Heart left ventricle (tissue), 16 donors: ENCODE measurements around the gene PWP1. TPM values are rescaled to one million over a fixed set of nuclear protein-coding genes. Genes with fewer than 3 reads are reported as not detected.
"Not testable (repeated sequence)": the region's sequence is repeated elsewhere in the genome, so short reads cannot be mapped to it uniquely, and the experiment has no call there.

Experiments
- ATAC-seq, 4 donors: fragments of 200-7000 bp; cut with Tn5 transposase; one replicate each; pipeline ENCODE4 v1.9.1; 2020 to 2022; ENCODE audit warnings: moderate library complexity in 4 of 4, mild to moderate bottlenecking in 3 of 4, moderate number of reproducible peaks in 1 of 4
- DNase-seq, 5 donors: peaks; one replicate each; pipeline ENCODE4 v3.0.0-alpha.2; 2020
- H3K27ac ChIP-seq, 12 donors: fragments of 200-600 bp; sonication (generic) in 4 of 12; one replicate each; pipeline versions ENCODE4 v1.5.0 to v1.8.0; 2016 to 2022; ENCODE audit warnings: mild to moderate bottlenecking in 2 of 12
- H3K27me3 ChIP-seq, 9 donors: fragments of 200-600 bp; sonication (generic) in 2 of 9; one replicate each; pipeline versions ENCODE4 v1.5.1 to v1.8.0; 2016 to 2022; ENCODE audit warnings: mild to moderate bottlenecking in 3 of 9
- H3K36me3 ChIP-seq, 9 donors: fragments of 200-600 bp; sonication (generic) in 2 of 9; one replicate each; pipeline versions ENCODE4 v1.5.0 to v1.8.0; 2018 to 2022; ENCODE audit warnings: mild to moderate bottlenecking in 2 of 9
- H3K4me1 ChIP-seq, 12 donors: fragments of 200-600 bp; sonication (generic) in 4 of 12; one replicate each; pipeline versions ENCODE4 v1.5.0 to v1.8.0; 2016 to 2022; ENCODE audit warnings: mild to moderate bottlenecking in 3 of 12
- H3K4me3 ChIP-seq, 12 donors: fragments of 200-600 bp; sonication (generic) in 4 of 12; one replicate each; pipeline versions ENCODE4 v1.5.0 to v1.8.0; 2017 to 2022; ENCODE audit warnings: mild to moderate bottlenecking in 9 of 12, moderate library complexity in 4 of 12
- H3K9me3 ChIP-seq, 12 donors: fragments of 200-600 bp; sonication (generic) in 4 of 12; one replicate each; pipeline versions ENCODE4 v1.5.0 to v1.8.0; 2016 to 2022; ENCODE audit warnings: mild to moderate bottlenecking in 1 of 12
- POLR2A ChIP-seq, 2 donors: fragments of 450-650 bp; IDR thresholded peaks; one replicate each; pipeline ENCODE4 v1.6.1; 2017; ENCODE audit warnings: antibody characterized with exemption in 2 of 2, mild to moderate bottlenecking in 2 of 2, moderate library complexity in 2 of 2
- WGBS, 4 donors: extraction: QIAGEN DNeasy Blood & Tissue Kit in 2 of 4; methylation state at CpG; one replicate each; pipeline versions ENCODE4 v1.1.5 to v1.1.7; 2013 to 2018; 5-methylcytosine and 5-hydroxymethylcytosine counted together
- intact Hi-C, 10 donors: fragments of 100-400 bp; cut with DNase I; formaldehyde crosslinking; loops; one replicate each; pipeline versions ENCODE4 v1.11.1 to v1.14.2; 2022
- polyA plus RNA-seq, 2 donors: library from polyadenylated mRNA; stranded (reverse); fragments of 200-250 nt; gene quantifications; one replicate each; pipeline ENCODE4 v1.2.3, GENCODE V29; 2013
- total RNA-seq, 9 donors: library from RNA; depleted of rRNA in 2 of 9; stranded (reverse); fragments of >200 nt in 2 of 9; fragmentation: NEBNext Ultra II Directional in 3 of 9; extraction: Animal tissue kit (Norgen Biotek cat#: 25700) in 3 of 9; gene quantifications; one replicate each; pipeline versions ENCODE4 v1.1.0 to v1.2.4, GENCODE V29; 2016 to 2023
- TF ChIP-seq, protein P1 (sequence below), 12 donors: fragments of 200-600 bp; sonication (generic) in 4 of 12; IDR thresholded peaks; one replicate each; pipeline versions ENCODE4 v1.5.0 to v1.8.0; 2018 to 2022; ENCODE audit warnings: antibody characterized with exemption in 12 of 12, mild to moderate bottlenecking in 5 of 12
- donor health status: ischemic (EF 13 %, LVEDD 7.1; RV severe dilation, severe dysfunction).
- donor health status: healthy with polysubstance abuse.
- donor health status: DM: no; HTN: yes; CAD: no.
- donor health status: DM: no; HTN: no; CAD: no.
- donor health status: ischemic (EF 25% LVEDD 6.9; RV normal size, moderate dysfunction).
- donor health status: ischemic (EF 25% LVEDD 5.7; RV mildly dilated, moderate dysfunction).
- donor health status: healthy.
- donor health status: DM: yes; HTN: yes; CAD: no.
- donor health status: ischemic (EF 35%, LVEDD 5.7; RV mildly dilated, moderate dysfunction).
- donor health status: nonischemic (EF 11% LVEDD 7.7; RV severe dilation, severe dysfunction).
- donor health status: DM: yes; HTN: yes; CAD: no.
- donor health status: PGD.
- donor health status: ischemic (EF 29% LVEDD 5.4; RV normal size, mild dysfunction).
- donor health status: nonischemic (EF 23%, LVEDD 6.1; RV moderate dilation, normal function).

PWP1 gene
- total and polyA plus RNA-seq, 11 donors = 7.6 to 49.7 (median 17.0) TPM

DNA sequence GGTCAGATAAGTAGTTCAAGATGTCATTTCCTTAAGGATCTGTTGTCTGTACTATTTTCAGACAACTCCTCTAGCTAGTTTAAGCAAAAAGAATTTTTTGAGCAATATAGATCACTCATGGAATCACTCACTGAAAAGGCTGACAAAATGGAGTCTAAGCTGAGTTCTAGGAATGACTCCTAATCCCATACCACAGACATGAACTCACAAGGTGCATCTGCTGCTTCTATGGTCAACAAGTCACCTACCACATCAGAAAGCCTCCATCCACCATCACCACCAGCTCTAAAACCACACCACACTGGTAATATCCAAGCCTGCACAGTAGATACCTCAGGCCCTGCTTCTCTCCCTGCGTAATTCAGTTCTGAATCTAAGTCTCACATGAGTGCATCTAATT, 33.0 kb downstream of the PWP1 start:
- ATAC-seq (no peak), DNase-seq (no peak)
- Histone ChIP-seq H3K4me1 (no peaks in the 10 kb centered on the region), H3K27ac (no peak overlapping the region), H3K4me3 (no peak overlapping the region), H3K9me3 (no peaks in the 10 kb centered on the region), H3K27me3 (no peaks in the 10 kb centered on the region), H3K36me3 (peaks cover 0 to 32% (median 27%) of the 10 kb centered on the region in 9 donors)
- TF ChIP-seq POLR2A (IDR thresholded peaks at IDR 0.05) = no peak
- TF ChIP-seq, protein P1, sequence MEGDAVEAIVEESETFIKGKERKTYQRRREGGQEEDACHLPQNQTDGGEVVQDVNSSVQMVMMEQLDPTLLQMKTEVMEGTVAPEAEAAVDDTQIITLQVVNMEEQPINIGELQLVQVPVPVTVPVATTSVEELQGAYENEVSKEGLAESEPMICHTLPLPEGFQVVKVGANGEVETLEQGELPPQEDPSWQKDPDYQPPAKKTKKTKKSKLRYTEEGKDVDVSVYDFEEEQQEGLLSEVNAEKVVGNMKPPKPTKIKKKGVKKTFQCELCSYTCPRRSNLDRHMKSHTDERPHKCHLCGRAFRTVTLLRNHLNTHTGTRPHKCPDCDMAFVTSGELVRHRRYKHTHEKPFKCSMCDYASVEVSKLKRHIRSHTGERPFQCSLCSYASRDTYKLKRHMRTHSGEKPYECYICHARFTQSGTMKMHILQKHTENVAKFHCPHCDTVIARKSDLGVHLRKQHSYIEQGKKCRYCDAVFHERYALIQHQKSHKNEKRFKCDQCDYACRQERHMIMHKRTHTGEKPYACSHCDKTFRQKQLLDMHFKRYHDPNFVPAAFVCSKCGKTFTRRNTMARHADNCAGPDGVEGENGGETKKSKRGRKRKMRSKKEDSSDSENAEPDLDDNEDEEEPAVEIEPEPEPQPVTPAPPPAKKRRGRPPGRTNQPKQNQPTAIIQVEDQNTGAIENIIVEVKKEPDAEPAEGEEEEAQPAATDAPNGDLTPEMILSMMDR (IDR thresholded peaks at IDR 0.05) = no peak
- intact Hi-C loops = no loop called here
- whole genome bisulfite sequencing, 4 donors = 99 to 100% (median 100%) methylated on average over 1 of the region's 1 CpG

DNA sequence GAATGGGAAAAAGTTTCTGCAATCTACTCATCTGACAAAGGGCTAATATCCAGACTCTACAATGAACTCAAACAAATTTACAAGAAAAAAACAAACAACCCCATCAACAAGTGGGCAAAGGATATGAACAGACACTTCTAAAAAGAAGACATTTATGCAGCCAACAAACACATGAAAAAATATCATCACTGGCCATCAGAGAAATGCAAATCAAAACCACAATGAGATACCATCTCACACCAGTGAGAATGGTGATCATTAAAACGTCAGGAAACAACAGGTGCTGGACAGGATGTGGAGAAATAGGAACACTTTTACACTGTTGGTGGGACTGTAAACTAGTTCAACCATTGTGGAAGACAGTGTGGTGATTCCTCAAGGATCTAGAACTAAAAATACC, 41.7 kb downstream of the PWP1 start:
- intact Hi-C loops, ATAC-seq: not testable (repeated sequence)
- WGBS, 4 donors = 55 to 75% (median 67%) methylated on average over 1 of the region's 1 CpG

DNA sequence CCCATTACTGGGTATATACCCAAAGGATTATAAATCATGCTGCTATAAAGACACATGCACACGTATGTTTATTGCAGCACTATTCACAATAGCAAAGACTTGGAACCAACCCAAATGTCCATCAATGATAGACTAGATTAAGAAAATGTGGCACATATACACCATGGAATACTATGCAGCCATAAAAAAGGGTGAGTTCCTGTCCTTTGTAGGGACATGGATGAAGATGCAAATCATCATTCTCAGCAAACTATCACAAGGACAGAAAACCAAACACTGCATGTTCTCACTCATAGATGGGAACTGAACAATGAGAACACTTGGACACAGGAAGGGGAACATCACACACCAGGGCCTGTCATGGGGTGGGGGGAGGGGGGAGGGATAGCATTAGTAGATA, 42.1 kb downstream of the PWP1 start:
- ATAC-seq, H3K9me3 ChIP-seq, DNase-seq, H3K4me3 ChIP-seq, H3K27ac ChIP-seq, H3K4me1 ChIP-seq, H3K27me3 ChIP-seq, intact Hi-C loops: not testable (repeated sequence)
- peaks cover 0 to 11% (median 5%) of the 10 kb centered on the region in 9 donors for H3K36me3 ChIP-seq
- no CpG with 5 or more reads among the region's 1 CpG for WGBS, 4 donors

More for the DNA sequence above, 41.7 kb downstream of the PWP1 start:
- H3K36me3 ChIP-seq, H3K9me3 ChIP-seq, DNase-seq, H3K4me1 ChIP-seq, H3K27me3 ChIP-seq, H3K4me3 ChIP-seq, H3K27ac ChIP-seq: not testable (repeated sequence)

DNA sequence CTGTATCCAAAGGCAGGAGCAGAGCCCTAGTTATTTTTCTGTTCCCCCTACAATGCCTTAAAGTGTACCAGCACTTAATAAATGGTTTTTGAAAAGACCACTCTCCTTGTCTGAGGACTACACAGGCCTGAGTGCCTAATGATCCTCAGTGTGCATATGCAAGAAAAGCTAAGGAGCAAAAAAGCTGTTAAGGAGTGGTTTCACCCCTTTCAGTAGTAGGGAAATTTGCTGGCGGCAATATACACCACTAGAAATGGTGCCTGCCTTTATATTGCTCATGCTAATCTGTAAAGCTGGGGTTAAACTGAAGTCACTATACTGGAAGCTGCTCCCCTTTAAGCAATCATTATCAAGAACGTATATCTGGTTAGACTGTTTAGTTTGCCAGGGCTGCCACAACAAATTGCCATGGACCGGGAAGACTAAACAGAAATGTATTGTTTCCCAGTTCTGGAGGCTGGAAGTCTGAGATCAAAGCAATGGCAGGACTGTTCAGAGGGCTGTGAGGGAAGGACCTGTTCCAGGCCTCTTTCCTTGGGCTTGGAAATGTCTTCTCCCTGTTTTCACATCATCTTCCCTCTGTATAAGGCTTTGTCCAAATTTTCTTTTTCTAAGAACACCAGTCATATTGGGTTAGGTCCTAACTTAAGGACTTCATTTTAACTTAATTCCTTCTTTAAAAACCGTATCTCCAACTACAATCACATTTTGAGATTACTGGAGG, 45.2 kb downstream of the PWP1 start:
- H3K36me3 ChIP-seq = peaks cover 4 to 41% (median 35%) of the 10 kb centered on the region in 9 donors
- H3K27me3 ChIP-seq = no peaks in the 10 kb centered on the region
- WGBS, 4 donors = 76 to 86% (median 83%) methylated on average over 4 of the region's 4 CpGs
- H3K27ac ChIP-seq = no peak overlapping the region
- intact Hi-C loops = no loop called here
- no peaks in the 10 kb centered on the region for H3K9me3 ChIP-seq
- no peak overlapping the region for H3K4me3 ChIP-seq
- ATAC-seq (no peak), DNase-seq (no peak)
- no peaks in the 10 kb centered on the region for H3K4me1 ChIP-seq
- TF ChIP-seq, protein P1 (IDR thresholded peaks at IDR 0.05) = no peak
- no peak for TF ChIP-seq POLR2A (IDR thresholded peaks at IDR 0.05)

DNA sequence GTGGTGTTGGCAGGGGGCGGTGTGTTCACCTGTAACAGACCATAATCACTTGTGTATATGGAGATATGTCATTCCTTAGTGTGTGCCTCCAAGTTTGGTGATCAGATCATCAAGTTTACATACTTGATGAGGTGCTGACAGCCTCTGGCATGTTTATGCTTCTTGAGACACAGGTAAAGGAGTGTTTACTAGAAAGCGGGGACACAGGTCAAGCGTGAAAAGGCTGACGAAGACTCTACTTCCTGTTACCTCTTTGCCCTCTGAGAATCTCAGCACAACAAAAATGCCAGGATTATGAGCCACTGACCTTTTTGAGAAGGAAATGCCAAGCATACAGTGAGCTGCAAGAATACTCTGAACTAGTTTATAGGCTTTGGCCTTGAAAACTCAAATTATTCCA, 45.8 kb downstream of the PWP1 start:
- TF ChIP-seq, protein P1 (IDR thresholded peaks at IDR 0.05) = no peak
- no peak for TF ChIP-seq POLR2A (IDR thresholded peaks at IDR 0.05)
- 87 to 94% (median 89%) methylated on average over 4 of the region's 4 CpGs for WGBS, 4 donors
- H3K4me1 ChIP-seq = no peaks in the 10 kb centered on the region
- H3K4me3 ChIP-seq = no peak overlapping the region
- H3K9me3 ChIP-seq = no peaks in the 10 kb centered on the region
- H3K27me3 ChIP-seq = no peaks in the 10 kb centered on the region
- peaks cover 5 to 47% (median 41%) of the 10 kb centered on the region in 9 donors for H3K36me3 ChIP-seq
- intact Hi-C loops = no loop called here
- ATAC-seq = no peak
- no peak overlapping the region for H3K27ac ChIP-seq
- no peak for DNase-seq
